Measurements from ENCODE around the gene UBR2.

UBR2 gene

GRCh38 chr6:42674780-42675179 is 111.0 kb downstream of the UBR2 start:
- no peak for TF ChIP-seq CTCF (IDR thresholded peaks at IDR 0.05; ENCODE audit: borderline replicate concordance, insufficient read depth, low read depth, low read length)

DNA sequence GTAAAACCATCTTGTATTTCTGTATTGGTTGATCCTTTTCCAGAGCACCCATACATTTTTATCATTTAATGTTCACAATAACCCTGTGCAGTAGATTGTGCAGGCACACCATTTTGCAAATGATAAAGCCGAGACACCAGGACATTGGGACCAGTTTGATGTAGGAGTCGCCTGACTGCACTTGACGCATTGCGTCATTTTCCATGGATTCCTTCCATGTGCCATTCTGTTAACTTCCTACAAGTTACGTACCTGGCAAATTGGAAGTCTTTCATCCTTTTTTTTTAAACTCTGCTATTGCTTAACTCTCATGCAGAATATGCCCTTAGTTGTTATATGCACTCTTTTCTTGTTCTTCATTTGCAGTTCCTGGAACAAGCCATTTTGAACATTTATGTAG is 115.5 kb downstream of the UBR2 start:
- TF ChIP-seq CTCF (IDR thresholded peaks at IDR 0.05; ENCODE audit: borderline replicate concordance, insufficient read depth, low read depth, low read length), result no peak

More at GRCh38 chr6:42674780-42675179, 111.0 kb downstream of the UBR2 start:
- no peak overlapping the region for H3K4me3 ChIP-seq (ENCODE audit: low read depth, low read length)

DNA sequence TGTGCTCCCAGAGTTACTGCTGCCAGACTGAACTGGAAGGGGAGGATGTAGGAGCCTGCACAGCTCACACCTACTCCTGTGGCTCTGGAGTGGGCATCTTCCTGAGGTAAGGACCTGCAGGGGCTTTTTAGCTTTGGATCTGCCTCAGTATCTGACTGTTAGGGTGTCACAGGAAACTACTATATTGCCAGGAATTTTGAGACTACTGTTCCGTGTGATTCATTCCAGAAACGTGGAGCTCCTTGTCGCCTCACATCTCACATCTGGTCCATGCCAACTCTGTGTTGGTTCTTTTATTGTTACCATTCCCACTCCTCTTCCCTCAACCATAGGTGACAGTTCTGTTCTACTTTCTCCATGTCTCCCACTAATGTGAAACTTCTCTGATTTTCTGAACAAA is 124.5 kb downstream of the UBR2 start:
- no peak overlapping the region for H3K4me3 ChIP-seq (ENCODE audit: low read depth, low read length)
- TF ChIP-seq CTCF (IDR thresholded peaks at IDR 0.05; ENCODE audit: borderline replicate concordance, insufficient read depth, low read depth, low read length), result no peak

More for the DNA sequence above, 115.5 kb downstream of the UBR2 start:
- H3K4me3 ChIP-seq (ENCODE audit: low read depth, low read length), result no peak overlapping the region

- no peak overlapping the region for H3K4me3 ChIP-seq (ENCODE audit: low read depth, low read length)
- no peak for TF ChIP-seq CTCF (IDR thresholded peaks at IDR 0.05; ENCODE audit: borderline replicate concordance, insufficient read depth, low read depth, low read length)
Observed at GRCh38 chr6:42689371-42689770, 125.5 kb downstream of the UBR2 start.

GRCh38 chr6:42690151-42690702 is 126.4 kb downstream of the UBR2 start:
- no peak overlapping the region for H3K4me3 ChIP-seq (ENCODE audit: low read depth, low read length)
- no peak for TF ChIP-seq CTCF (IDR thresholded peaks at IDR 0.05; ENCODE audit: borderline replicate concordance, insufficient read depth, low read depth, low read length)

GRCh38 chr6:42690872-42691271 is 127.0 kb downstream of the UBR2 start:
- TF ChIP-seq CTCF (IDR thresholded peaks at IDR 0.05; ENCODE audit: borderline replicate concordance, insufficient read depth, low read depth, low read length), result no peak
- no peak overlapping the region for H3K4me3 ChIP-seq (ENCODE audit: low read depth, low read length)

- no peak overlapping the region for H3K4me3 ChIP-seq (ENCODE audit: low read depth, low read length)
- no peak for TF ChIP-seq CTCF (IDR thresholded peaks at IDR 0.05; ENCODE audit: borderline replicate concordance, insufficient read depth, low read depth, low read length)
Observed at GRCh38 chr6:42692137-42692911, 128.5 kb downstream of the UBR2 start.

All from GM12875 (cell line).